Vagina (tissue), 2 donors: Measurements from ENCODE around the gene CARD10. TPM values are rescaled to one million over a fixed set of nuclear protein-coding genes. Genes with fewer than 3 reads are reported as not detected.

ENCODE experiments used
- DNase-seq, 2 donors: peaks; one replicate each; pipeline ENCODE4 v3.0.0-alpha.2; 2017; ENCODE audit errors: extremely low spot score in 2 of 2
- H3K27ac ChIP-seq: fragments of 200-600 bp; sonication (generic); one replicate; pipeline ENCODE4 v1.5.1; 2019
- H3K27me3 ChIP-seq: fragments of 200-600 bp; sonication (generic); one replicate; pipeline ENCODE4 v1.5.1; 2019
- H3K36me3 ChIP-seq, 2 donors: fragments of 200-600 bp; sonication (generic); one replicate each; pipeline ENCODE4 v1.5.1; 2017 to 2019
- H3K4me1 ChIP-seq: fragments of 200-600 bp; sonication (generic); one replicate; pipeline ENCODE4 v1.5.1; 2019
- H3K4me3 ChIP-seq, 2 donors: fragments of 200-600 bp; sonication (generic); 1 replicate in 1 of 2; 2 replicates in 1 of 2; pipeline ENCODE4 v1.5.1; 2016 to 2019
- H3K9me3 ChIP-seq: fragments of 200-600 bp; sonication (generic); one replicate; pipeline ENCODE4 v1.5.1; 2019
- CTCF ChIP-seq, 3 experiments: fragments of 450-650 bp in 2 of 3; fragments of 200-600 bp in 1 of 3; sonication (generic) in 1 of 3; IDR thresholded peaks; one replicate each; pipeline ENCODE4 v1.5.1; 2017 to 2019; ENCODE audit warnings: antibody characterized with exemption in 3 of 3, mild to moderate bottlenecking in 2 of 3, moderate library complexity in 2 of 3
- POLR2A ChIP-seq, 2 donors: fragments of 450-650 bp; IDR thresholded peaks; one replicate each; pipeline ENCODE4 v1.6.1; 2017; ENCODE audit warnings: antibody characterized with exemption in 2 of 2, mild to moderate bottlenecking in 2 of 2, moderate library complexity in 2 of 2
- POLR2AphosphoS5 ChIP-seq, 2 donors: sonication (generic); formaldehyde crosslinking; IDR thresholded peaks; one replicate each; pipeline ENCODE4 v1.9.0; 2017; ENCODE audit warnings: antibody characterized with exemption in 2 of 2, mild to moderate bottlenecking in 2 of 2, low read depth in 1 of 2; ENCODE audit not compliant: insufficient read depth in 1 of 2
- intact Hi-C: fragments of 100-400 bp; cut with DNase I; formaldehyde crosslinking; loops from one replicate; pipeline ENCODE4 v1.15.1; 2023
- total RNA-seq: library from RNA; depleted of rRNA; stranded (reverse); fragments of >200 nt; gene quantifications from one replicate; pipeline ENCODE4 v1.2.3, GENCODE V29; 2016

CARD10 gene
- total RNA-seq, 1 donor from 2014 or later = 11.0 TPM

GRCh38 chr22:37492428-37493344, 26.5 kb downstream of the CARD10 start:
- no peaks in the 10 kb centered on the region for H3K36me3 ChIP-seq
- no peak overlapping the region for H3K27ac ChIP-seq
- H3K9me3 ChIP-seq = no peaks in the 10 kb centered on the region
- no peak overlapping the region for H3K4me3 ChIP-seq
- no peak for DNase-seq
- no peaks in the 10 kb centered on the region for H3K4me1 ChIP-seq
- no peaks in the 10 kb centered on the region for H3K27me3 ChIP-seq
- TF ChIP-seq CTCF (IDR thresholded peaks at IDR 0.05) (no peak), POLR2AphosphoS5 (IDR thresholded peaks at IDR 0.05; ENCODE audit: insufficient read depth in 1 of 2, low read depth in 1 of 2) (no peak), POLR2A (IDR thresholded peaks at IDR 0.05) (no peak)
- intact Hi-C loops = no loop called here

GRCh38 chr22:37491559-37492427, 27.4 kb downstream of the CARD10 start:
- Histone ChIP-seq H3K36me3 (no peaks in the 10 kb centered on the region), H3K27me3 (no peaks in the 10 kb centered on the region), H3K9me3 (no peaks in the 10 kb centered on the region), H3K4me1 (peaks cover 2% of the 10 kb centered on the region), H3K4me3 (no peak overlapping the region), H3K27ac (no peak overlapping the region)
- no peak for DNase-seq
- intact Hi-C loops = no loop called here
- no peak for TF ChIP-seq POLR2A (IDR thresholded peaks at IDR 0.05)
- no peak for TF ChIP-seq CTCF (IDR thresholded peaks at IDR 0.05)
- no peak for TF ChIP-seq POLR2AphosphoS5 (IDR thresholded peaks at IDR 0.05; ENCODE audit: insufficient read depth in 1 of 2, low read depth in 1 of 2)

GRCh38 chr22:37491106-37491505, 28.1 kb downstream of the CARD10 start:
- intact Hi-C loops = no loop called here
- Histone ChIP-seq H3K36me3 (no peaks in the 10 kb centered on the region), H3K4me3 (no peak overlapping the region), H3K27me3 (no peaks in the 10 kb centered on the region), H3K9me3 (no peaks in the 10 kb centered on the region), H3K27ac (no peak overlapping the region), H3K4me1 (peaks cover 9% of the 10 kb centered on the region)
- TF ChIP-seq POLR2AphosphoS5 (IDR thresholded peaks at IDR 0.05; ENCODE audit: insufficient read depth in 1 of 2, low read depth in 1 of 2) = no peak
- DNase-seq = no peak

GRCh38 chr22:37489983-37490382, 29.2 kb downstream of the CARD10 start:
- no peaks in the 10 kb centered on the region for H3K27me3 ChIP-seq
- peaks cover 11% of the 10 kb centered on the region for H3K4me1 ChIP-seq
- no peak for DNase-seq
- intact Hi-C loops = no loop called here
- no peak overlapping the region for H3K4me3 ChIP-seq
- H3K9me3 ChIP-seq = no peaks in the 10 kb centered on the region
- no peak overlapping the region for H3K27ac ChIP-seq
- TF ChIP-seq POLR2A (IDR thresholded peaks at IDR 0.05) (no peak), CTCF (IDR thresholded peaks at IDR 0.05) (no peak), POLR2AphosphoS5 (IDR thresholded peaks at IDR 0.05; ENCODE audit: insufficient read depth in 1 of 2, low read depth in 1 of 2) (no peak)
- no peaks in the 10 kb centered on the region for H3K36me3 ChIP-seq

GRCh38 chr22:37488337-37489135, 30.7 kb downstream of the CARD10 start:
- Histone ChIP-seq H3K4me1 (peaks cover 17% of the 10 kb centered on the region), H3K4me3 (no peak overlapping the region), H3K36me3 (no peaks in the 10 kb centered on the region), H3K27me3 (no peaks in the 10 kb centered on the region), H3K9me3 (no peaks in the 10 kb centered on the region), H3K27ac (no peak overlapping the region)
- no peak for DNase-seq
- intact Hi-C loops = no loop called here
- TF ChIP-seq POLR2AphosphoS5 (IDR thresholded peaks at IDR 0.05; ENCODE audit: insufficient read depth in 1 of 2, low read depth in 1 of 2) (no peak), POLR2A (IDR thresholded peaks at IDR 0.05) (no peak), CTCF (IDR thresholded peaks at IDR 0.05) (no peak)
